K562 (cell line): ENCODE data around the gene AMZ1. TPM values are rescaled to one million over a fixed set of nuclear protein-coding genes. Genes with fewer than 3 reads are reported as not detected.

ENCODE experiments used
- ATAC-seq: fragments of 200-7000 bp; cut with Tn5 transposase; 3 replicates; pipeline ENCODE4 v1.9.1; 2020; ENCODE audit warnings: moderate library complexity
- BruUV-seq: library from RNA; stranded (reverse); fragments of 400-500 nt; replicated peaks from 2 replicates; lab custom pipeline; 2021; lab: Mats Ljungman, UMichigan
- CTCF ChIA-PET: fragments of 300-600 bp; formaldehyde crosslinking; extraction: SDS; loops from one replicate; lab custom pipeline; 2021; ENCODE audit warnings: low intra/inter-chr PET ratio; lab: Yijun Ruan, JAX
- POLR2A ChIA-PET: fragments of 300-600, 350-650 bp; sonication (Branson Sonifier 250); formaldehyde crosslinking; extraction: SDS; loops from one replicate; lab custom pipeline; 2021; ENCODE audit warnings: antibody characterized with exemption, inconsistent platforms; lab: Yijun Ruan, JAX
- DNase-seq, 4 experiments: peaks; one replicate each; pipeline versions ENCODE4 v3.0.0 to v3.0.0-alpha.2; 2011 to 2018; ENCODE audit warnings: low spot score in 3 of 4, mixed read lengths in 3 of 4; ENCODE audit errors: extremely low read depth in 1 of 4
- FAIRE-seq: peaks from 2 replicates; lab custom pipeline; 2011; peaks lifted over from hg19 to GRCh38; lab: Jason Lieb, UNC
- H2AFZ ChIP-seq: 2 replicates; pipeline ENCODE4 v1.6.0; 2011; ENCODE audit warnings: low read depth, low read length, control low read depth, inconsistent platforms
- H3K27ac ChIP-seq: fragments of 200-600 bp; 3 replicates; pipeline ENCODE4 v1.8.0; 2011; ENCODE audit warnings: low read depth, mild to moderate bottlenecking, control low read depth, inconsistent platforms, low read length, moderate library complexity, mixed read lengths; ENCODE audit errors: extremely low read depth
- H3K27me3 ChIP-seq, 2 experiments: fragments of 300-600 bp in 1 of 2; 2 replicates in 1 of 2; 3 replicates in 1 of 2; pipeline versions ENCODE4 v1.6.0 to v1.8.0; 2011; ENCODE audit warnings: inconsistent platforms in 2 of 2, low read length in 2 of 2, mild to moderate bottlenecking in 1 of 2, mixed read lengths in 1 of 2, moderate library complexity in 1 of 2; ENCODE audit not compliant: control insufficient read depth in 2 of 2, insufficient read depth in 2 of 2
- H3K36me3 ChIP-seq: fragments of 300-600 bp; 3 replicates; pipeline ENCODE4 v1.8.0; 2011; ENCODE audit warnings: mild to moderate bottlenecking, low read length, inconsistent platforms; ENCODE audit not compliant: control insufficient read depth, insufficient read depth
- H3K4me1 ChIP-seq, 2 experiments: fragments of 200-600 bp in 1 of 2; replicated peaks in 1 of 2; 2 replicates in 1 of 2; 3 replicates in 1 of 2; pipeline versions ENCODE4 v1.5.1 to v1.8.0; 2011; ENCODE audit warnings: inconsistent platforms in 2 of 2, low read length in 2 of 2, mild to moderate bottlenecking in 1 of 2, mixed read lengths in 1 of 2, moderate library complexity in 1 of 2; ENCODE audit not compliant: control insufficient read depth in 2 of 2, insufficient read depth in 2 of 2
- H3K4me2 ChIP-seq: 2 replicates; pipeline ENCODE4 v1.6.1; 2011; ENCODE audit warnings: low read length, control low read depth, inconsistent platforms, mixed read lengths; ENCODE audit not compliant: insufficient read depth
- H3K4me3 ChIP-seq: fragments of 200-600 bp; sonication (generic), shearing (Covaris generic); 2 replicates; pipeline ENCODE4 v1.5.1; 2016; ENCODE audit warnings: control low read depth, inconsistent platforms
- H3K79me2 ChIP-seq: fragments of 200-600 bp; 3 replicates; pipeline ENCODE4 v1.8.0; 2011; ENCODE audit warnings: low read length, inconsistent platforms; ENCODE audit not compliant: control insufficient read depth, insufficient read depth
- H3K9ac ChIP-seq, 2 experiments: 2 replicates each; pipeline versions ENCODE4 v1.6.0 to v1.6.1; 2011; ENCODE audit warnings: low read depth in 2 of 2, low read length in 2 of 2, control low read depth in 1 of 2, inconsistent platforms in 1 of 2, mild to moderate bottlenecking in 1 of 2, mixed read lengths in 1 of 2; ENCODE audit not compliant: insufficient read depth in 1 of 2
- H3K9me1 ChIP-seq: one replicate; pipeline ENCODE4 v1.6.0; 2011; ENCODE audit warnings: inconsistent platforms, mild to moderate bottlenecking, low read length, moderate library complexity; ENCODE audit not compliant: control insufficient read depth, insufficient read depth
- H3K9me3 ChIP-seq: replicated peaks from 2 replicates; pipeline ENCODE4 v1.5.1; 2011; ENCODE audit warnings: low read depth, low read length, inconsistent platforms; ENCODE audit not compliant: control insufficient read depth, insufficient read depth
- H4K20me1 ChIP-seq: replicated peaks from 2 replicates; pipeline ENCODE4 v1.6.1; 2011; ENCODE audit warnings: low read length, inconsistent platforms, mixed read lengths; ENCODE audit not compliant: control insufficient read depth, insufficient read depth
- CBX1 ChIP-seq: sonication (generic); IDR thresholded peaks from 2 replicates; pipeline ENCODE4 v1.6.1; 2016; ENCODE audit warnings: antibody characterized with exemption, low read depth, mild to moderate bottlenecking
- E2F5 ChIP-seq: sonication (generic); formaldehyde crosslinking; IDR thresholded peaks from 2 replicates; pipeline ENCODE4 v1.8.0; 2022; ENCODE audit warnings: mild to moderate bottlenecking, missing genetic modification reagents
- FOXA3 ChIP-seq, 2 experiments: fragments of 450-650 bp in 1 of 2; sonication (generic) in 1 of 2; formaldehyde crosslinking; IDR thresholded peaks in 1 of 2; conservative IDR thresholded peaks in 1 of 2; 2 replicates each; pipeline versions ENCODE4 v1.4.0 to v1.8.0; 2020 to 2022; ENCODE audit warnings: mild to moderate bottlenecking in 2 of 2, missing genetic modification reagents in 1 of 2
- HES1 ChIP-seq: fragments of 450-650 bp; IDR thresholded peaks from 2 replicates; pipeline ENCODE4 v1.6.1; 2016; ENCODE audit warnings: low read depth, mild to moderate bottlenecking, moderate library complexity
- HNRNPUL1 ChIP-seq: fragments of 200-400 bp; formaldehyde crosslinking; IDR thresholded peaks from 2 replicates; pipeline ENCODE4 v1.6.1; 2017; ENCODE audit warnings: low read length
- MAFG ChIP-seq: fragments of 450-650 bp; conservative IDR thresholded peaks from 2 replicates; pipeline ENCODE4 v1.6.1; 2016; ENCODE audit warnings: missing genetic modification characterization, missing compliant biosample characterization
- MCM7 ChIP-seq, 2 experiments: fragments of 450-650 bp; IDR thresholded peaks; 2 replicates each; pipeline ENCODE4 v1.6.1; 2016 to 2018
- MLX ChIP-seq, 2 experiments: fragments of 450-650 bp in 1 of 2; sonication (generic) in 1 of 2; formaldehyde crosslinking; conservative IDR thresholded peaks; 2 replicates each; pipeline versions ENCODE4 v1.4.0 to v1.8.1; 2020 to 2022; ENCODE audit warnings: mild to moderate bottlenecking in 1 of 2, missing genetic modification reagents in 1 of 2
- MNT ChIP-seq, 2 experiments: fragments of 450-650 bp; conservative IDR thresholded peaks; 2 replicates each; pipeline ENCODE4 v1.6.1; 2017; ENCODE audit warnings: mild to moderate bottlenecking in 2 of 2, moderate library complexity in 2 of 2
- NR2C2 ChIP-seq, 2 experiments: fragments of 200-800 bp in 1 of 2; sonication (Bioruptor generic) in 1 of 2; sonication (generic) in 1 of 2; formaldehyde crosslinking in 1 of 2; IDR thresholded peaks; 2 replicates each; pipeline versions ENCODE4 v1.6.1 to v1.8.0; 2016 to 2022; ENCODE audit warnings: mild to moderate bottlenecking in 1 of 2, missing compliant biosample characterization in 1 of 2, missing genetic modification characterization in 1 of 2, missing genetic modification reagents in 1 of 2
- PYGO2 ChIP-seq: fragments of 450-650 bp; IDR thresholded peaks from 2 replicates; pipeline ENCODE4 v1.6.1; 2016; ENCODE audit warnings: mild to moderate bottlenecking, missing genetic modification characterization, moderate library complexity, missing compliant biosample characterization
- RAD51 ChIP-seq: fragments of 450-650 bp; IDR thresholded peaks from 2 replicates; pipeline ENCODE4 v1.7.1; 2016; ENCODE audit warnings: low read depth, mild to moderate bottlenecking, borderline replicate concordance
- RHOXF2B ChIP-seq: fragments of 250-450 bp; sonication (Bioruptor Pico); conservative IDR thresholded peaks from 2 replicates; pipeline ENCODE4 v1.5.1; 2021
- SNIP1 ChIP-seq: fragments of 450-650 bp; IDR thresholded peaks from 2 replicates; pipeline ENCODE4 v1.7.1; 2017; ENCODE audit warnings: low read depth, mild to moderate bottlenecking
- SUPT5H ChIP-seq: fragments of 450-650 bp; IDR thresholded peaks from 2 replicates; pipeline ENCODE4 v1.6.1; 2016
- ZNF354B ChIP-seq: fragments of 250-450 bp; sonication (Bioruptor Pico); IDR thresholded peaks from 2 replicates; pipeline ENCODE4 v1.4.0; 2020
- ZNF695 ChIP-seq: fragments of 450-650 bp; formaldehyde crosslinking; IDR thresholded peaks from 2 replicates; pipeline ENCODE4 v1.4.0; 2020; ENCODE audit warnings: mild to moderate bottlenecking, moderate library complexity
- WGBS: fragments of 100-300 bp; shearing (Covaris generic); methylation state at CpG from one replicate; pipeline ENCODE4 v1.1.6; 2016; ENCODE audit warnings: low coverage, mixed read lengths; ENCODE audit not compliant: insufficient coverage; ENCODE audit errors: missing lambda C conversion rate; 5-methylcytosine and 5-hydroxymethylcytosine counted together
- in situ Hi-C: fragments of 300-500 bp; cut with MboI; formaldehyde crosslinking; loops from 4 replicates; pipeline ENCODE4 v1.15.0; 2018; ENCODE audit warnings: inconsistent platforms, mixed read lengths
- intact Hi-C: fragments of 100-400 bp; cut with micrococcal nuclease; formaldehyde crosslinking; loops from 2 replicates; pipeline ENCODE4 v1.14.2; 2022
- polyA plus RNA-seq, 8 experiments: library from polyadenylated mRNA; depleted of rRNA in 4 of 8; stranded (reverse) in 5 of 8; unstranded in 3 of 8; fragments of >200 nt; fragmentation: Nextera tagmentation in 2 of 8; fragmentation: Illumina TruSeq in 1 of 8; extraction: Ambion mirVana in 2 of 8; extraction: Trizol in 1 of 8; gene quantifications; 2 replicates each; pipeline versions ENCODE4 v1.2.1 to v1.2.3, GENCODE V29; 2011 to 2014; ENCODE audit warnings: inconsistent platforms in 1 of 8, missing spikeins in 1 of 8
- total RNA-seq, 7 experiments: library from RNA; depleted of rRNA in 6 of 7; stranded (reverse); fragments of >200 nt in 6 of 7; fragmentation: Illumina TruSeq in 2 of 7; extraction: Trizol in 2 of 7; gene quantifications; 2 replicates each; pipeline versions ENCODE4 v1.2.1 to v1.2.3, GENCODE V29; 2011 to 2021; ENCODE audit warnings: low replicate concordance in 1 of 7
- TF ChIP-seq, protein P1 (sequence below): sonication (generic); formaldehyde crosslinking; IDR thresholded peaks from 2 replicates; pipeline ENCODE4 v1.8.0; 2022; ENCODE audit warnings: missing genetic modification reagents, mild to moderate bottlenecking, moderate library complexity, borderline replicate concordance

AMZ1 gene
- total and polyA plus RNA-seq, 9 of the 15 experiments (the other 6 are each of a cell fraction or from before 2014, with no cell fraction given) = not detected

DNA sequence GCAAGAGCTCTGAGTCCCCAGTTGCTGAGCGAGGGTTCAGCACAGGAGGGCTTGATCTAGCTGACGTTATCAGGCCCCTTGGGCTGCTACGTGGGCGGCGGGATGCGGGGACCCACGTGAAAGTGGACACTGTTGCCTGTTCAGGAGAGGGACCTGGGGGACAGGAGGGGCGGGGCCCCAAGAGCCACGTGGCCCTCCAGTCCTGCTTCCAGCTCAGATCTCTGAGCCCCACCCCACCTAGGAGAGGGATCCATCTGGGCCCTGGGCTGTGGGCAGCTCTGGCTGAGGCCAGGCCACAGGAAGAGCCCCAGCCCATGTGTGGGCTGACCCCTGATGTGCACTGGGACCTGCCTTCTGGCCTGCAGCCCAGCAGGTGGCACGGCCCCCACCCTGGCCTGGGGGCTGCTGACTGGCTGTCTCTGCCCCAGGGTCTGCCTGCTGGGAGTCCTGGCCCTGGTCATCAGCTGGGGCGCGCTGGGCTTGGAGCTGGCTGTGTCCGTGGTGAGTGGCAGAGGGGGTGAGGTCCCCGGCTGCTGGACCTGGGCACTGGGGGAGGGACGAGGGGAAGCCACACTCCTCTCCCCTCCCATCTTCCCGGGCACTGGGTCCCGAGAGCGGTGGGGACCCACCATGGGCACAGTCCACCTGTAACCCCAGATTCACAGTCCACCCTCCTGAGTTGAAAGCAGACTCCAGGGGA lies 38.7 kb upstream of the AMZ1 start:
- Histone ChIP-seq H3K4me3 (no peak overlapping the region), H3K4me1 (peaks cover 6 to 73% of the 10 kb centered on the region in 2 experiments; a peak in 3 of 5 replicates), H3K4me2 (no peak overlapping the region), H3K27ac (no peak overlapping the region), H2AFZ (no peak overlapping the region), H3K27me3 (peaks cover 0 to 6% of the 10 kb centered on the region in 2 experiments; a peak in 1 of 5 replicates), H3K9me1 (no peaks in the 10 kb centered on the region), H3K79me2 (no peaks in the 10 kb centered on the region), H3K36me3 (no peaks in the 10 kb centered on the region), H4K20me1 (peaks cover 5% of the 10 kb centered on the region; the same call in 1 of the 2 replicates), H3K9ac (peak overlapping the region in 1 of 2 experiments; percentile 68; a peak in 2 of 4 replicates), H3K9me3 (no peaks in the 10 kb centered on the region)
- DNase-seq = peak in 2 of 4 experiments; percentile 56 to 58
- ChIA-PET POLR2A (no interaction called here), CTCF (no interaction called here)
- intact Hi-C loops = no loop called here
- BruUV-seq = no TSS peak
- WGBS = 58% methylated on average over 15 of the region's 18 CpGs
- no peak for FAIRE-seq
- no peak for ATAC-seq
- in situ Hi-C loops = no loop called here
- no peak for TF ChIP-seq NR2C2 (CRISPR knock-in tag; IDR thresholded peaks at IDR 0.05)
- TF ChIP-seq NR2C2 (tag; IDR thresholded peaks at IDR 0.05) = no peak
- TF ChIP-seq FOXA3 (CRISPR knock-in tag; conservative IDR thresholded peaks at IDR 0.05 in 1 of 2, IDR thresholded peaks at IDR 0.05 in 1 of 2) = no peak
- no peak for TF ChIP-seq RHOXF2B (CRISPR knock-in tag)
- TF ChIP-seq ZNF354B (CRISPR knock-in tag) = no peak
- no peak for TF ChIP-seq MAFG
- TF ChIP-seq ZNF695 (CRISPR knock-in tag) = no peak
- 0 out of 4 replicates have a peak, but pooled peaks of 1 of the 2 experiments have one; percentile 25 for TF ChIP-seq MNT (conservative IDR thresholded peaks at IDR 0.05)
- TF ChIP-seq MLX (CRISPR knock-in tag; conservative IDR thresholded peaks at IDR 0.05) = no peak
- TF ChIP-seq RAD51 = peak; percentile 52; the same call in 1 of the 2 replicates
- no peak for TF ChIP-seq E2F5 (CRISPR knock-in tag)
- TF ChIP-seq MCM7 (IDR thresholded peaks at IDR 0.05) = no peak
- no peak for TF ChIP-seq HNRNPUL1
- TF ChIP-seq PYGO2 (tag) = no peak
- TF ChIP-seq CBX1 = no peak
- TF ChIP-seq SUPT5H = no peak
- TF ChIP-seq, protein P1, sequence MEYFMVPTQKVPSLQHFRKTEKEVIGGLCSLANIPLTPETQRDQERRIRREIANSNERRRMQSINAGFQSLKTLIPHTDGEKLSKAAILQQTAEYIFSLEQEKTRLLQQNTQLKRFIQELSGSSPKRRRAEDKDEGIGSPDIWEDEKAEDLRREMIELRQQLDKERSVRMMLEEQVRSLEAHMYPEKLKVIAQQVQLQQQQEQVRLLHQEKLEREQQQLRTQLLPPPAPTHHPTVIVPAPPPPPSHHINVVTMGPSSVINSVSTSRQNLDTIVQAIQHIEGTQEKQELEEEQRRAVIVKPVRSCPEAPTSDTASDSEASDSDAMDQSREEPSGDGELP (CRISPR knock-in tag) = no peak
- no peak for TF ChIP-seq SNIP1
- TF ChIP-seq HES1 = no peak
